CD14-positive monocyte (primary cell): ENCODE results near the gene COLQ. TPM values are rescaled to one million over a fixed set of nuclear protein-coding genes. Genes with fewer than 3 reads are reported as not detected.

Experiments
- DNase-seq, 3 donors: peaks; one replicate each; pipeline ENCODE4 v3.0.0-alpha.2; 2011 to 2022
- H2AFZ ChIP-seq: 2 replicates; pipeline ENCODE4 v1.6.0; 2012; ENCODE audit warnings: mild to moderate bottlenecking, low read depth, low read length, inconsistent platforms; ENCODE audit not compliant: insufficient read depth, poor library complexity, severe bottlenecking
- H3K27ac ChIP-seq, 2 donors: 1 replicate in 1 of 2; 2 replicates in 1 of 2; pipeline ENCODE4 v1.5.1; 2012 to 2013; ENCODE audit warnings: low read length in 2 of 2, control low read depth in 1 of 2, inconsistent platforms in 1 of 2, low read depth in 1 of 2, mild to moderate bottlenecking in 1 of 2
- H3K27me3 ChIP-seq, 2 donors: one replicate each; pipeline versions ENCODE4 v1.6.0 to v1.6.1; 2011 to 2013; ENCODE audit warnings: low read length in 2 of 2; ENCODE audit not compliant: control insufficient read depth in 2 of 2, insufficient read depth in 2 of 2
- H3K36me3 ChIP-seq, 2 donors: replicated peaks in 1 of 2; 1 replicate in 1 of 2; 2 replicates in 1 of 2; pipeline versions ENCODE4 v1.5.1 to v1.6.1; 2012 to 2013; ENCODE audit warnings: low read length in 2 of 2, control low read depth in 1 of 2, inconsistent platforms in 1 of 2, mild to moderate bottlenecking in 1 of 2; ENCODE audit not compliant: insufficient read depth in 2 of 2, control insufficient read depth in 1 of 2
- H3K4me1 ChIP-seq, 2 donors: 1 replicate in 1 of 2; 2 replicates in 1 of 2; pipeline versions ENCODE4 v1.5.1 to v1.6.1; 2012 to 2013; ENCODE audit warnings: low read length in 2 of 2, control low read depth in 1 of 2, inconsistent platforms in 1 of 2, mild to moderate bottlenecking in 1 of 2, moderate library complexity in 1 of 2; ENCODE audit not compliant: insufficient read depth in 2 of 2, control insufficient read depth in 1 of 2
- H3K4me2 ChIP-seq: replicated peaks from 2 replicates; pipeline ENCODE3; 2012; ENCODE audit warnings: low read length, moderate library complexity, mild to moderate bottlenecking; ENCODE audit not compliant: poor library complexity, severe bottlenecking; ENCODE audit errors: extremely low read depth
- H3K4me3 ChIP-seq, 3 experiments: fragments of 200-600 bp in 1 of 3; sonication (generic) in 1 of 3; replicated peaks in 1 of 3; 1 replicate in 2 of 3; 2 replicates in 1 of 3; pipeline ENCODE4 v1.5.1; 2011 to 2013; ENCODE audit warnings: low read length in 3 of 3, mild to moderate bottlenecking in 3 of 3, control low read depth in 2 of 3, low read depth in 2 of 3, inconsistent platforms in 1 of 3, moderate library complexity in 1 of 3
- H3K79me2 ChIP-seq: 2 replicates; pipeline ENCODE4 v1.6.0; 2012; ENCODE audit warnings: mild to moderate bottlenecking, control low read depth, inconsistent platforms, low read length, moderate library complexity; ENCODE audit not compliant: insufficient read depth
- H3K9ac ChIP-seq: 2 replicates; pipeline ENCODE4 v1.6.0; 2017; ENCODE audit warnings: low read length, mild to moderate bottlenecking; ENCODE audit not compliant: insufficient read depth, poor library complexity, severe bottlenecking
- H3K9me3 ChIP-seq, 2 donors: replicated peaks in 1 of 2; 1 replicate in 1 of 2; 2 replicates in 1 of 2; pipeline versions ENCODE4 v1.5.1 to v1.6.1; 2012 to 2013; ENCODE audit warnings: low read length in 2 of 2, control low read depth in 1 of 2; ENCODE audit not compliant: control insufficient read depth in 1 of 2, insufficient read depth in 1 of 2
- H4K20me1 ChIP-seq: 2 replicates; pipeline ENCODE4 v1.6.0; 2012; ENCODE audit warnings: mild to moderate bottlenecking, low read length, control low read depth, moderate library complexity; ENCODE audit not compliant: insufficient read depth
- H3K27ac Mint-ChIP-seq, 7 donors: one replicate each; pipeline ENCODE4 v1.8.0; 2020; ENCODE audit warnings: mild to moderate bottlenecking in 7 of 7, mixed read lengths in 7 of 7, moderate library complexity in 6 of 7, inconsistent platforms in 2 of 7
- H3K27me3 Mint-ChIP-seq, 3 donors: one replicate each; pipeline ENCODE4 v1.8.0; 2021 to 2022; ENCODE audit warnings: low read depth in 3 of 3, mild to moderate bottlenecking in 3 of 3, mixed read lengths in 3 of 3, moderate library complexity in 3 of 3, inconsistent platforms in 1 of 3
- H3K36me3 Mint-ChIP-seq, 2 donors: one replicate each; pipeline ENCODE4 v1.8.0; 2020; ENCODE audit warnings: mixed read lengths in 2 of 2, inconsistent platforms in 1 of 2, mild to moderate bottlenecking in 1 of 2
- H3K4me1 Mint-ChIP-seq: one replicate; pipeline ENCODE4 v1.8.0; 2020; ENCODE audit warnings: mild to moderate bottlenecking, mixed read lengths
- H3K4me3 Mint-ChIP-seq, 2 donors: one replicate each; pipeline ENCODE4 v1.8.0; 2020; ENCODE audit warnings: mild to moderate bottlenecking in 2 of 2, mixed read lengths in 2 of 2, moderate library complexity in 1 of 2
- H3K9me3 Mint-ChIP-seq, 7 donors: one replicate each; pipeline ENCODE4 v1.8.0; 2020 to 2022; ENCODE audit warnings: mixed read lengths in 7 of 7, mild to moderate bottlenecking in 6 of 7, moderate library complexity in 6 of 7, inconsistent platforms in 2 of 7
- CTCF ChIP-seq: fragments of 200-600 bp; IDR thresholded peaks from one replicate; pipeline ENCODE4 v1.8.0; 2022; ENCODE audit warnings: antibody characterized with exemption, mild to moderate bottlenecking
- WGBS: methylation state at CpG from one replicate; pipeline ENCODE4 v1.1.5; 2013; ENCODE audit warnings: missing lambda C conversion rate; ENCODE audit not compliant: insufficient coverage; 5-methylcytosine and 5-hydroxymethylcytosine counted together
- intact Hi-C, 2 donors: fragments of 100-400 bp; cut with micrococcal nuclease; formaldehyde crosslinking; loops; one replicate each; pipeline versions ENCODE4 v1.15.0 to v1.15.1; 2023
- polyA plus RNA-seq, 3 donors: library from polyadenylated mRNA; depleted of rRNA in 1 of 3; unstranded in 2 of 3; stranded (reverse) in 1 of 3; fragments of 300-500 nt in 2 of 3; fragments of >200 nt in 1 of 3; fragmentation: Illumina TruSeq in 2 of 3; gene quantifications; 1 replicate in 2 of 3; 2 replicates in 1 of 3; pipeline ENCODE4 v1.2.3, GENCODE V29; 2012 to 2021

Gene COLQ
- polyA plus RNA-seq, 3 donors = 0.23 to 1.9 (median 0.73) TPM

DNA sequence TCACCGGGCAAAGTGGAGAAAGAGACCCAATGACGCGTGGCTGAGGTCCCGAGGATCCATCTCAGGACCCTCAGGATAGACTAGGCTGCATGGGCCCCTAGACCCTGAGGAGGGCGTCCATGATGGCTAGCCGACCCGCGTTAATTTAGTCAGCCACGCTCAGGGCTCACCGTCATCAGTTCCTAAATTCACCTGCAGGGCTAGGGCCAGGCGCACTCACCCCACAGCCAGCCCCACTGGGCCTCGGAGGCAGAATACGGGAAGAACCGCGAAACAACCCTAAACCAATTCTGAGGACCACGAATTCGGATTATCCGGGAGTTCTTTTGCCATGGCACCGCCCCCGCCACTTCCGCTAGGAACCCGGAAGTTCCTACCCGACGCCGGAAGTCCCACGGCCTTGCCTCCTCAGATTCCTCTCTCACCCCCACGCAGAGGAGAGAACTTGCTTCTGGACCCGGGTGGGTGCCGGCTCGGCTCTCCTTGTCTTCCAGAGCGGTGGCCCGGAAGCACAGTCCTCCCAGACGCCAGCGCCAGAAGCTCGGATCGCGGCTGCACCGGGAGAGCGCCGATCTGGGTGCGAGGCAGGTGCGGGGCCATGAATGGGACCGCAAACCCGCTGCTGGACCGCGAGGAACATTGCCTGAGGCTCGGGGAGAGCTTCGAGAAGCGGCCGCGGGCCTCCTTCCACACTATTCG, 94.2 kb downstream of the COLQ start, which contains the start of the genes EAF1 and METTL6:
TSS of gene EAF1 (plus strand) at position 417 of the 699 bp plus-strand sequence. CDS start at position 599, 182 bp downstream.
TSS of gene METTL6 (minus strand) at position 363 of the 699 bp plus-strand sequence. CDS start 1,033 bp downstream, outside the sequence.
- Mint-ChIP-seq H3K36me3 (peaks cover 42 to 54% of the 10 kb centered on the region in 2 donors), H3K4me1 (peaks cover 46% of the 10 kb centered on the region), H3K9me3 (no peaks in the 10 kb centered on the region), H3K27me3 (no peaks in the 10 kb centered on the region), H3K27ac (peak within 1 kb of the TSS; percentile 98 to 100 (median 99)), H3K4me3 (peak within 1 kb of the TSS; percentile 96 to 99)
- no peak for TF ChIP-seq CTCF
- H3K36me3 ChIP-seq = peaks cover 35 to 51% of the 10 kb centered on the region in 2 donors
- H3K79me2 ChIP-seq = peaks cover 64% of the 10 kb centered on the region
- intact Hi-C loops = loop anchor here in 1 of 2 donors (5.0 kb wide), 2 partner anchors 130 to 160 kb away; no protein-coding TSS in a partner anchor
- H3K9me3 ChIP-seq = no peaks in the 10 kb centered on the region
- H3K27me3 ChIP-seq = no peaks in the 10 kb centered on the region
- H3K4me2 ChIP-seq = peak within 1 kb of the TSS; percentile 83
- peaks cover 21 to 32% of the 10 kb centered on the region in 2 donors for H3K4me1 ChIP-seq
- H4K20me1 ChIP-seq = peaks cover 29% of the 10 kb centered on the region
- peak within 1 kb of the TSS; percentile 94 to 99 for H3K27ac ChIP-seq
- peak; percentile 87 to 93 (median 89) for DNase-seq
- WGBS = under 1% methylated on average over 52 of the region's 52 CpGs
- H2AFZ ChIP-seq = peak within 1 kb of the TSS; percentile 90
- H3K9ac ChIP-seq = peak within 1 kb of the TSS; percentile 99
- peak within 1 kb of the TSS; percentile 73 to 97 (median 92) for H3K4me3 ChIP-seq

GRCh38 chr3:15426579-15427118, 94.9 kb downstream of the COLQ start:
- H3K4me1 Mint-ChIP-seq = peaks cover 42% of the 10 kb centered on the region
- peak overlapping the region; percentile 99 for H3K9ac ChIP-seq

More at GRCh38 chr3:15426579-15427118, 94.9 kb downstream of the COLQ start:
- H3K4me3 ChIP-seq = peak overlapping the region; percentile 73 to 97 (median 92)
- DNase-seq = no peak
- peaks cover 57% of the 10 kb centered on the region for H3K79me2 ChIP-seq
- WGBS = 35% methylated on average over 9 of the region's 16 CpGs
- H3K36me3 Mint-ChIP-seq = peaks cover 37 to 52% of the 10 kb centered on the region in 2 donors
- peak overlapping the region; percentile 96 to 99 for H3K4me3 Mint-ChIP-seq
- H2AFZ ChIP-seq = peak overlapping the region; percentile 90
- H3K27me3 Mint-ChIP-seq = no peaks in the 10 kb centered on the region
- H3K27ac ChIP-seq = peak overlapping the region; percentile 94 to 99
- peaks cover 21 to 32% of the 10 kb centered on the region in 2 donors for H3K4me1 ChIP-seq
- TF ChIP-seq CTCF = no peak
- no peaks in the 10 kb centered on the region for H3K27me3 ChIP-seq
- H3K9me3 Mint-ChIP-seq = no peaks in the 10 kb centered on the region
- H3K9me3 ChIP-seq = no peaks in the 10 kb centered on the region
- peak overlapping the region; percentile 98 to 100 (median 99) for H3K27ac Mint-ChIP-seq
- H3K36me3 ChIP-seq = peaks cover 33 to 50% of the 10 kb centered on the region in 2 donors
- intact Hi-C loops = loop anchor here in 1 of 2 donors (5.0 kb wide), 2 partner anchors 131 to 159 kb away; no protein-coding TSS in a partner anchor
- H4K20me1 ChIP-seq = peaks cover 29% of the 10 kb centered on the region
- H3K4me2 ChIP-seq = peak overlapping the region; percentile 83
